Measurements from ENCODE around the gene HEBP2.

Gene HEBP2

GRCh38 chr6:138434925-138435324 is 30.9 kb downstream of the HEBP2 start:
- H3K9me3 ChIP-seq (ENCODE audit: control insufficient read depth, low read length), result no peaks in the 10 kb centered on the region
- no CpG with 5 or more reads among the region's 4 CpGs for WGBS
- no peak overlapping the region for H3K4ac ChIP-seq (ENCODE audit: low read depth in 1 of 2, low read length in 2 of 2)
- H3K4me1 ChIP-seq (ENCODE audit: control insufficient read depth, insufficient read depth, low read depth, low read length), result no peaks in the 10 kb centered on the region
- no peak for DNase-seq
- H2BK12ac ChIP-seq (ENCODE audit: low read length in 2 of 2), result no peak overlapping the region
- no peak overlapping the region for H3K14ac ChIP-seq (ENCODE audit: low read length in 2 of 2)
- no peak overlapping the region for H3K9ac ChIP-seq (ENCODE audit: low read length)
- H2BK5ac ChIP-seq (ENCODE audit: low read depth, low read length, poor library complexity, severe bottlenecking), result no peak overlapping the region
- H3K36me3 ChIP-seq (ENCODE audit: control insufficient read depth in 1 of 2, insufficient read depth in 2 of 2, low read depth in 1 of 2, low read length in 2 of 2), result peaks cover 28 to 35% of the 10 kb centered on the region in 2 experiments
- H3K23ac ChIP-seq (ENCODE audit: low read length in 2 of 2), result no peak overlapping the region
- H2BK15ac ChIP-seq (ENCODE audit: low read depth, poor library complexity, severe bottlenecking), result no peak overlapping the region
- no peak overlapping the region for H4K91ac ChIP-seq (ENCODE audit: low read length)
- H2AK5ac ChIP-seq (ENCODE audit: low read length, severe bottlenecking), result no peak overlapping the region
- no peak overlapping the region for H2BK120ac ChIP-seq (ENCODE audit: low read depth, low read length)
- no peak overlapping the region for H2AFZ ChIP-seq (ENCODE audit: low read depth, low read length)
- peaks cover 19% of the 10 kb centered on the region for H3K79me1 ChIP-seq (replicated peaks; ENCODE audit: low read length, poor library complexity, severe bottlenecking)
- no peak overlapping the region for H3K4me3 ChIP-seq (ENCODE audit: insufficient read depth in 1 of 2, low read depth in 1 of 2, low read length in 2 of 2)
- H3K18ac ChIP-seq (ENCODE audit: low read depth in 1 of 2, low read length in 2 of 2), result no peak overlapping the region
- H4K8ac ChIP-seq (ENCODE audit: low read length), result no peak overlapping the region
- no peak overlapping the region for H3K27ac ChIP-seq (ENCODE audit: low read length, poor library complexity, severe bottlenecking)
- H3K4me2 ChIP-seq (ENCODE audit: low read length, poor library complexity, severe bottlenecking), result no peak overlapping the region
- H3K27me3 ChIP-seq (ENCODE audit: control insufficient read depth in 1 of 2, insufficient read depth in 1 of 2, low read length in 2 of 2), result no peaks in the 10 kb centered on the region

GRCh38 chr6:138439546-138439945 is 35.5 kb downstream of the HEBP2 start:
- no peak overlapping the region for H3K4me3 ChIP-seq (ENCODE audit: insufficient read depth in 1 of 2, low read depth in 1 of 2, low read length in 2 of 2)
- no peak overlapping the region for H2AFZ ChIP-seq (ENCODE audit: low read depth, low read length)
- no peak overlapping the region for H3K18ac ChIP-seq (ENCODE audit: low read depth in 1 of 2, low read length in 2 of 2)
- peaks cover 14% of the 10 kb centered on the region for H3K79me1 ChIP-seq (replicated peaks; ENCODE audit: low read length, poor library complexity, severe bottlenecking)
- H3K14ac ChIP-seq (ENCODE audit: low read length in 2 of 2), result no peak overlapping the region
- H3K9ac ChIP-seq (ENCODE audit: low read length), result no peak overlapping the region
- H3K23ac ChIP-seq (ENCODE audit: low read length in 2 of 2), result no peak overlapping the region
- WGBS, result 96% methylated on average over 5 of the region's 7 CpGs
- H3K9me3 ChIP-seq (ENCODE audit: control insufficient read depth, low read length), result no peaks in the 10 kb centered on the region
- H3K27me3 ChIP-seq (ENCODE audit: control insufficient read depth in 1 of 2, insufficient read depth in 1 of 2, low read length in 2 of 2), result no peaks in the 10 kb centered on the region
- no peak overlapping the region for H2BK5ac ChIP-seq (ENCODE audit: low read depth, low read length, poor library complexity, severe bottlenecking)
- H2AK5ac ChIP-seq (ENCODE audit: low read length, severe bottlenecking), result no peak overlapping the region
- no peak overlapping the region for H3K4me2 ChIP-seq (ENCODE audit: low read length, poor library complexity, severe bottlenecking)
- H4K8ac ChIP-seq (ENCODE audit: low read length), result no peak overlapping the region
- DNase-seq, result no peak
- H2BK15ac ChIP-seq (ENCODE audit: low read depth, poor library complexity, severe bottlenecking), result no peak overlapping the region
- no peak overlapping the region for H2BK12ac ChIP-seq (ENCODE audit: low read length in 2 of 2)
- H3K27ac ChIP-seq (ENCODE audit: low read length, poor library complexity, severe bottlenecking), result no peak overlapping the region
- H3K36me3 ChIP-seq (ENCODE audit: control insufficient read depth in 1 of 2, insufficient read depth in 2 of 2, low read depth in 1 of 2, low read length in 2 of 2), result peaks cover 4 to 17% of the 10 kb centered on the region in 2 experiments
- no peaks in the 10 kb centered on the region for H3K4me1 ChIP-seq (ENCODE audit: control insufficient read depth, insufficient read depth, low read depth, low read length)
- no peak overlapping the region for H2BK120ac ChIP-seq (ENCODE audit: low read depth, low read length)
- H3K4ac ChIP-seq (ENCODE audit: low read depth in 1 of 2, low read length in 2 of 2), result no peak overlapping the region
- no peak overlapping the region for H4K91ac ChIP-seq (ENCODE audit: low read length)

GRCh38 chr6:138440296-138440695 is 36.3 kb downstream of the HEBP2 start:
- no peak overlapping the region for H4K8ac ChIP-seq (ENCODE audit: low read length)
- H3K23ac ChIP-seq (ENCODE audit: low read length in 2 of 2), result no peak overlapping the region
- DNase-seq, result no peak
- peaks cover 4 to 17% of the 10 kb centered on the region in 2 experiments for H3K36me3 ChIP-seq (ENCODE audit: control insufficient read depth in 1 of 2, insufficient read depth in 2 of 2, low read depth in 1 of 2, low read length in 2 of 2)
- H3K4me2 ChIP-seq (ENCODE audit: low read length, poor library complexity, severe bottlenecking), result no peak overlapping the region
- no peaks in the 10 kb centered on the region for H3K27me3 ChIP-seq (ENCODE audit: control insufficient read depth in 1 of 2, insufficient read depth in 1 of 2, low read length in 2 of 2)
- no peak overlapping the region for H2BK15ac ChIP-seq (ENCODE audit: low read depth, poor library complexity, severe bottlenecking)
- H3K27ac ChIP-seq (ENCODE audit: low read length, poor library complexity, severe bottlenecking), result no peak overlapping the region
- no peak overlapping the region for H2AFZ ChIP-seq (ENCODE audit: low read depth, low read length)
- no peak overlapping the region for H3K9ac ChIP-seq (ENCODE audit: low read length)
- H3K79me1 ChIP-seq (replicated peaks; ENCODE audit: low read length, poor library complexity, severe bottlenecking), result peaks cover 14% of the 10 kb centered on the region
- H2BK5ac ChIP-seq (ENCODE audit: low read depth, low read length, poor library complexity, severe bottlenecking), result no peak overlapping the region
- H3K4me3 ChIP-seq (ENCODE audit: insufficient read depth in 1 of 2, low read depth in 1 of 2, low read length in 2 of 2), result no peak overlapping the region
- H3K4ac ChIP-seq (ENCODE audit: low read depth in 1 of 2, low read length in 2 of 2), result no peak overlapping the region
- H3K18ac ChIP-seq (ENCODE audit: low read depth in 1 of 2, low read length in 2 of 2), result no peak overlapping the region
- no peaks in the 10 kb centered on the region for H3K9me3 ChIP-seq (ENCODE audit: control insufficient read depth, low read length)
- no peak overlapping the region for H2AK5ac ChIP-seq (ENCODE audit: low read length, severe bottlenecking)
- no peak overlapping the region for H4K91ac ChIP-seq (ENCODE audit: low read length)
- no peak overlapping the region for H3K14ac ChIP-seq (ENCODE audit: low read length in 2 of 2)
- H3K4me1 ChIP-seq (ENCODE audit: control insufficient read depth, insufficient read depth, low read depth, low read length), result no peaks in the 10 kb centered on the region
- no peak overlapping the region for H2BK12ac ChIP-seq (ENCODE audit: low read length in 2 of 2)
- 85% methylated on average over 2 of the region's 3 CpGs for WGBS
- H2BK120ac ChIP-seq (ENCODE audit: low read depth, low read length), result no peak overlapping the region

GRCh38 chr6:138440758-138441357 is 36.8 kb downstream of the HEBP2 start:
- Histone ChIP-seq H3K27ac (ENCODE audit: low read length, poor library complexity, severe bottlenecking) (no peak overlapping the region), H3K36me3 (ENCODE audit: control insufficient read depth in 1 of 2, insufficient read depth in 2 of 2, low read depth in 1 of 2, low read length in 2 of 2) (peaks cover 4 to 17% of the 10 kb centered on the region in 2 experiments), H3K79me1 (replicated peaks; ENCODE audit: low read length, poor library complexity, severe bottlenecking) (peaks cover 15% of the 10 kb centered on the region), H3K4me1 (ENCODE audit: control insufficient read depth, insufficient read depth, low read depth, low read length) (no peaks in the 10 kb centered on the region), H3K9ac (ENCODE audit: low read length) (no peak overlapping the region), H2AFZ (ENCODE audit: low read depth, low read length) (no peak overlapping the region), H2BK5ac (ENCODE audit: low read depth, low read length, poor library complexity, severe bottlenecking) (no peak overlapping the region), H2AK5ac (ENCODE audit: low read length, severe bottlenecking) (no peak overlapping the region), H3K4me2 (ENCODE audit: low read length, poor library complexity, severe bottlenecking) (no peak overlapping the region), H3K14ac (ENCODE audit: low read length in 2 of 2) (no peak overlapping the region), H3K4me3 (ENCODE audit: insufficient read depth in 1 of 2, low read depth in 1 of 2, low read length in 2 of 2) (no peak overlapping the region), H2BK120ac (ENCODE audit: low read depth, low read length) (no peak overlapping the region), H3K23ac (ENCODE audit: low read length in 2 of 2) (no peak overlapping the region), H3K9me3 (ENCODE audit: control insufficient read depth, low read length) (no peaks in the 10 kb centered on the region), H4K8ac (ENCODE audit: low read length) (no peak overlapping the region), H2BK12ac (ENCODE audit: low read length in 2 of 2) (no peak overlapping the region), H3K27me3 (ENCODE audit: control insufficient read depth in 1 of 2, insufficient read depth in 1 of 2, low read length in 2 of 2) (no peaks in the 10 kb centered on the region), H4K91ac (ENCODE audit: low read length) (no peak overlapping the region), H2BK15ac (ENCODE audit: low read depth, poor library complexity, severe bottlenecking) (no peak overlapping the region), H3K4ac (ENCODE audit: low read depth in 1 of 2, low read length in 2 of 2) (no peak overlapping the region), H3K18ac (ENCODE audit: low read depth in 1 of 2, low read length in 2 of 2) (no peak overlapping the region)
- DNase-seq, result no peak
- 94% methylated on average over 3 of the region's 4 CpGs for WGBS

All from mesenchymal stem cell (in vitro differentiated cells and primary cell).